AG04450 (cell line): Measurements from ENCODE around the gene ECHS1. TPM values are rescaled to one million over a fixed set of nuclear protein-coding genes. Genes with fewer than 3 reads are reported as not detected.

Source experiments
- CTCF ChIA-PET: fragments of 300-600, 350-600 bp; formaldehyde crosslinking; extraction: SDS; loops from one replicate; lab custom pipeline; 2022; ENCODE audit warnings: antibody characterized with exemption, inconsistent platforms; lab: Charles Lee
- POLR2A ChIA-PET: fragments of 350-600 bp; formaldehyde crosslinking; extraction: SDS; loops from one replicate; lab custom pipeline; 2021; ENCODE audit warnings: antibody characterized with exemption, inconsistent platforms; lab: Yijun Ruan, JAX
- DNase-seq: peaks from one replicate; pipeline ENCODE4 v3.0.0-alpha.2; 2011; ENCODE audit warnings: low read depth, low spot score
- H3K27ac ChIP-seq: one replicate; pipeline ENCODE4 v1.5.1; 2012; ENCODE audit warnings: low read depth, low read length, control low read depth
- H3K27me3 ChIP-seq: one replicate; pipeline ENCODE4 v1.6.0; 2012; ENCODE audit warnings: low read length; ENCODE audit not compliant: control insufficient read depth, insufficient read depth
- H3K4me3 ChIP-seq: 2 replicates; pipeline ENCODE4 v1.5.1; 2011; ENCODE audit warnings: mild to moderate bottlenecking, low read depth, low read length, control low read depth
- H3K9me3 ChIP-seq: 2 replicates; pipeline ENCODE4 v1.5.1; 2012; ENCODE audit warnings: low read length; ENCODE audit not compliant: control insufficient read depth, insufficient read depth
- polyA plus RNA-seq: library from polyadenylated mRNA; depleted of rRNA; stranded (reverse); fragments of >200 nt; gene quantifications from 2 replicates; pipeline ENCODE4 v1.2.3, GENCODE V29; 2011
- TF ChIP-seq, protein P1 (sequence below): IDR thresholded peaks from 2 replicates; pipeline ENCODE4 v1.5.1; 2011; ENCODE audit warnings: low read depth, low read length, control low read depth, inconsistent platforms

Gene ECHS1
- polyA plus RNA-seq, 1 experiment, result 56.6 TPM

DNA sequence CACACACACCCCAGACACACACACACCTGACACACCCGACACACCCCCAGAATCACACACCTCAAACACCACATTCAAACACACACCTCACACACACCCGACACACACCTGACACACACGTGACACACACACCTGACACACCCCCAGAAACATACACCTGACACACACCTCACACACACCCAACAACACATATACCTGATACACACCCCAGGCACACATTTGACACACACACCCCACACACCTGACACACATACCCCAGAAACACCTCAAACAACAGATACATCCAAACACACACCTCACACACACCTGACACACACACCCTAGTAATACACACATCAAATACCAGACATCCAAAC, 35.8 kb downstream of the ECHS1 start:
- TF ChIP-seq, protein P1, sequence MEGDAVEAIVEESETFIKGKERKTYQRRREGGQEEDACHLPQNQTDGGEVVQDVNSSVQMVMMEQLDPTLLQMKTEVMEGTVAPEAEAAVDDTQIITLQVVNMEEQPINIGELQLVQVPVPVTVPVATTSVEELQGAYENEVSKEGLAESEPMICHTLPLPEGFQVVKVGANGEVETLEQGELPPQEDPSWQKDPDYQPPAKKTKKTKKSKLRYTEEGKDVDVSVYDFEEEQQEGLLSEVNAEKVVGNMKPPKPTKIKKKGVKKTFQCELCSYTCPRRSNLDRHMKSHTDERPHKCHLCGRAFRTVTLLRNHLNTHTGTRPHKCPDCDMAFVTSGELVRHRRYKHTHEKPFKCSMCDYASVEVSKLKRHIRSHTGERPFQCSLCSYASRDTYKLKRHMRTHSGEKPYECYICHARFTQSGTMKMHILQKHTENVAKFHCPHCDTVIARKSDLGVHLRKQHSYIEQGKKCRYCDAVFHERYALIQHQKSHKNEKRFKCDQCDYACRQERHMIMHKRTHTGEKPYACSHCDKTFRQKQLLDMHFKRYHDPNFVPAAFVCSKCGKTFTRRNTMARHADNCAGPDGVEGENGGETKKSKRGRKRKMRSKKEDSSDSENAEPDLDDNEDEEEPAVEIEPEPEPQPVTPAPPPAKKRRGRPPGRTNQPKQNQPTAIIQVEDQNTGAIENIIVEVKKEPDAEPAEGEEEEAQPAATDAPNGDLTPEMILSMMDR, result no peak
- Histone ChIP-seq H3K27ac (no peak overlapping the region), H3K9me3 (peaks cover 19% of the 10 kb centered on the region; the same call in 1 of the 2 replicates), H3K4me3 (no peak overlapping the region), H3K27me3 (peaks cover 50% of the 10 kb centered on the region)
- no peak for DNase-seq
- ChIA-PET POLR2A (no interaction called here), CTCF (no interaction called here)

DNA sequence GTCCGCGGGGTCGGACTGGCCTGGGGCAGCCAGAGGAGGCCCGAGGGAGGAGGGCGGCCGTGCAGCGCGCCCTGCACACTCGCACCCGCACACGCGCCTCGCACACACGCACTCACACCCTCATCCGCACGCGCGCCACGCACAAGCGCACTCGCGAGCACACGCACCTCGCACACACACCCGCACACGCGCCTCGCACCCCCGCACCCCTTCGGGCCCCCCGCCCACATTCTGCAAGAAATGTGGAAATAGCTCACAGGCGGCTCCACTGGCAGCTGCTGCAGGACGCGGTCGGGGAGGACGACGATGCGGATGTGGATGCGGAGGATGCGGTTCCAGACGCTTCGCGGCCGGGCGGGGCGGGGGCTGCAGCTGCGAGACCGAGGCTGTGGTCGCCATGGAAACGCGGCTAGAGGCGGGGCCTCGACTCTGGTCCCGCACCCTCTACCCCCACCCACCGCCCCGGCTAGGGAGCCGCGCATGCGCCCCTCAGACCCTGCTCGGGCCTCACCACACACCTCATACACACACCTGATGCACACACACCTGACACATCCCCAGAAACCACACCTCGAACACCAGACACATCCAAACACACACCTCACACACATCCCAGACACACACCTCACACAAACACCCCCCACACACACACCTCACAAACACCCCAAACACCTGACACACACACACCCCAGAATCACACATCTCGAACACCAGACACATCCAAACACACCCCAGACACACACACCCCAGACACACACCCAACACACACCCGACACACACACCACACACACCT, 36.4 kb downstream of the ECHS1 start, which contains the start of gene CALY:
TSS of gene CALY (minus strand) at position 320 of the 793 bp plus-strand sequence. CDS start 7,907 bp downstream, outside the sequence.
- TF ChIP-seq, protein P1, result no peak
- H3K27me3 ChIP-seq, result peaks cover 53% of the 10 kb centered on the region
- no peak within 1 kb of the TSS for H3K27ac ChIP-seq
- DNase-seq, result no peak
- peaks cover 19% of the 10 kb centered on the region; the same call in 1 of the 2 replicates for H3K9me3 ChIP-seq
- peak within 1 kb of the TSS; percentile 48 for H3K4me3 ChIP-seq
- ChIA-PET CTCF (no interaction called here), POLR2A (no interaction called here)

DNA sequence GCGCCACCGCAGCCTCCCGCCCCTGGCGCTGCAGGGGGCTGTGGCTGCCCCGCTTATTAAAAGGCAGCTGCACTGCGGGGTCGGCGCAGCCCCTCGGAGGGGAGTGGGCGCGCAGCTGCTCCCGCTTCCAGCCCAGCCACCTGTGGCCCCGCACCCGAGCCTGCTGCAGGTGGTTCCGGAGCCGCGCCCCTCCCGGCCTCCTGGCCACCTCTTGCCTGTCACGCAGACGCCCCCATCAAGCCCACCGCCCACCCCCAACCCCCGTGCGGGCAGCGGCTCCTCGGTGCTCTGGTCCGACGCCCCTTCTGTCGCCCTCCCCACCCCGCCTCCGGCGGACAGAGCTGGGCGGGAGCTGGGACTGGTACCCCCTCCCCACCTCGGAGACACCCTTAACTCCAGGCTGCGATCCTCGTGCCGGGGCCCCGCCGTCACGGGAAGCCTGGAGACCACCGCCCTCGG, 37.0 kb downstream of the ECHS1 start:
- H3K27me3 ChIP-seq, result peaks cover 51% of the 10 kb centered on the region
- no peak overlapping the region for H3K4me3 ChIP-seq
- DNase-seq, result no peak
- CTCF ChIA-PET, result no interaction called here
- POLR2A ChIA-PET, result no interaction called here
- peaks cover 19% of the 10 kb centered on the region; the same call in 1 of the 2 replicates for H3K9me3 ChIP-seq
- H3K27ac ChIP-seq, result no peak overlapping the region
- TF ChIP-seq, protein P1, result no peak

DNA sequence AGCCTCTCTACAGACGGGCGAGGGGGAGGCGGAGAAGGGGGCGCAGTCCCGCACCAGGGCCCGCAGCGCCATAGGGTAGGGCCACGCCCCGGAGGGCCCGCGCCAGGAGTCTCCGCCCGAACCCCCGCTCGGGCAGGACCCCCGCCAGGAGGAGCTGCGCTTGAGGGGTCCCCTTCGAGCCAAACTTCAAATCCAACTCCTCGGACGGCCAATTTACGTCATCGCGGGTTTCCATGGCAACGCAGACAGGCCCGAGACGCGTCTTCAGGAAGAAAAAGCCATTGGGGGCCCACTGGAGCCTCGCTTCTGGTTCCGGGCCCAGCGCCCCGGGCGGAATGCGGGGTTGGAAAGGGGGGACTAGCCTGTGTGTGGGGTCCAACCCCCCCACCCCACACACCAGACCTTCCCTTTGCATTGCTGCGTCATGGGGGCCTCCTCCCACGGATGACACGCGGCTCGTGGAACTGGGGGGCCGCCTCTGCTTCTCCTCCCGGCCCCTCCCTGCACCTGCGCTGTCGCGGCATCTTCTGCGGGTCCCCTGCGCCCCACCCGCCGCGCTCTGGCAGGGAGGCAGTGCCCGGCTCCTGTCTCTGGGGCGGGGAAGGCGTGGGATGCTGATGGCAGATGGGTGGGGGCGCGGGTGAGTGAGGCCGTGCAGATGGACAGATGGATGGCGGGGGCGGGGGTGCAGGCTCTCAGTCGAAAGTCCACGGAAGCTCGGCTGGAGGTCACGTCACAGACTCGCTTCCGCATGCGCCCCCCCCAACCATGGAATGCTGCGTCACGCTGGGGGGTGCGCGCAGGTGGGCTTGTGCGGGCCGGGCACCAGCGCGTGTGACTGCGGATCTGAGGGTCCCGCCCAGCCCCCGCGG, 37.7 kb downstream of the ECHS1 start:
- no peak overlapping the region for H3K27ac ChIP-seq
- peak overlapping the region; percentile 48 for H3K4me3 ChIP-seq
- POLR2A ChIA-PET, result no interaction called here
- TF ChIP-seq, protein P1, result no peak
- no peak for DNase-seq
- peaks cover 55% of the 10 kb centered on the region for H3K27me3 ChIP-seq
- peaks cover 19% of the 10 kb centered on the region; the same call in 1 of the 2 replicates for H3K9me3 ChIP-seq
- CTCF ChIA-PET, result no interaction called here
